Stimulated activated CD4-positive, alpha-beta T cell treated with anti-CD3 and anti-CD28 coated beads, Interleukin-1b, Interleukin-23, amount 100 ng/mL, for 4 hours (primary cell): Measurements from ENCODE around the gene XYLT2.

ENCODE experiments used
- DNase-seq, 2 donors: peaks; one replicate each; pipeline ENCODE4 v3.0.0-alpha.2; 2020; ENCODE audit warnings: low read depth in 2 of 2

XYLT2 gene

DNA sequence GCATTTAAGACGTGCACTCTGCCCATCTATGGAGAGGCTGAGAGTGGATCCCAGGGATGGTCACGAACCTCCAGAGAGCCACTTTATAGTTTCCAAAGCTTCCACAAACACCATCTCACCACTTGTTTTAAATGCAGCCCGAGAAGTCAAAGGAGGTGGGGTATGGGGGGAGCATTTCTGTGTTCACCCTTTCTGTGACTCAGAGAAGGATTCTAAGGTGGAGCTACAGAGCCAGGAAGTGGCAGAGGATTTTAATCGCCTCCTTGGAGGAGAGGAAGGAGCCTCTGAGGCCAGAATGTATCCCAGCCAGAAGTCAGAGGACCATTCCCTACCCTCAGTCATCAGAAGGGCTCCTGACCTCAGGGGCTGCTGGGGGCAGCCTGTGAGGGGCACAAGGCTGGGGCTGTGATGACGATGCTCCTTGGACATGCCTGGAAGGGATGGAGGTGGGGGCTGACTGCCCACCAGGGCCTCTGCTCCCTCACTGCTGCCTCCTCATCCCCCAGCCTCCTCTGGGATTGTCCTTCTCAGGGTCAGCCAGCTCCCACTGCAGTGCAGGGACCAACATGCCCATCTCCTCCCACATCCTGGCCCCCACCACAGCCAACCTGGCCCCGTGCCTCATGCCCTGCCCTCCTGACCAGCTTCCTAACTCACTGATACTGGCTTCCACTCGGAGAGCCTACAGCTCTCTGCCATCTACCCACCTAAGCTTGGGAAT, 2.8 kb downstream of the XYLT2 start:
- no peak for DNase-seq

DNA sequence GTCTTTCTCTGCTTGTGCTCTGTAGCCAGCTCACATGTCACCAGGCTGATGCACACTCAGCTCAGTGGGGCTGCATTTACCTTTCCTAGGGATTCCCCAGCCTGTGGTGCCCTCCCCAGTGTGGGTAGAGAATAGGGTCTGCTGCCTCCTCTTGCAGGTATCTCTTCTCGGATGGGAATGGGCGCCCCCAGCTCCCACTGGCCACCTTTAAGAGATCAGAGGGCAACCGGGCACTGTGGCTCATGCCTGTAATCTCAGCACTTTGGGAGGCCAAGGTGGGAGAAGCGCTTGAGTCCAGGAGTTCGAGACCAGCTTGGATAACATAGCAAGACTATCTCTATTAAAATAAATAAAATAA, 3.3 kb downstream of the XYLT2 start:
- no peak for DNase-seq

DNA sequence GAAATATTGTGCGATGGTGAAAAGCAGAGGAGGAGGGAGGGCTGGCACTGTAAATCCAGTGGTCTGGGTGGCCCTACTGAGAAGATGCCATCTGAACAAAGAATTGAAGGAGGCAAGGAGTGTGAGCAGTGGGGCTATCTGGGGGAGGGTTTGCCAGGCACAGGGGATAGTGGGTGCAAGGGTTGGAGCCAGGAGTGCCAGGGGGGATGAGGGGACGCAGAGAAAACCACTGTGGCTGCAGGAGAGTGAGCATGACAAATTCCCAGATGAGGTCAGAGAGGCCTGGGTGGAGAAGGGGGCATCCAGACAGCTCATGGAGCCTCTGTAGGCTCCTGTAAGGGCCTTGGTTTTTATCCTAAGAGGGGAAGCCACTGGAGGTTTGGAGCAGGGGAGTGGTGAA, 4.8 kb downstream of the XYLT2 start:
- no peak for DNase-seq

DNA sequence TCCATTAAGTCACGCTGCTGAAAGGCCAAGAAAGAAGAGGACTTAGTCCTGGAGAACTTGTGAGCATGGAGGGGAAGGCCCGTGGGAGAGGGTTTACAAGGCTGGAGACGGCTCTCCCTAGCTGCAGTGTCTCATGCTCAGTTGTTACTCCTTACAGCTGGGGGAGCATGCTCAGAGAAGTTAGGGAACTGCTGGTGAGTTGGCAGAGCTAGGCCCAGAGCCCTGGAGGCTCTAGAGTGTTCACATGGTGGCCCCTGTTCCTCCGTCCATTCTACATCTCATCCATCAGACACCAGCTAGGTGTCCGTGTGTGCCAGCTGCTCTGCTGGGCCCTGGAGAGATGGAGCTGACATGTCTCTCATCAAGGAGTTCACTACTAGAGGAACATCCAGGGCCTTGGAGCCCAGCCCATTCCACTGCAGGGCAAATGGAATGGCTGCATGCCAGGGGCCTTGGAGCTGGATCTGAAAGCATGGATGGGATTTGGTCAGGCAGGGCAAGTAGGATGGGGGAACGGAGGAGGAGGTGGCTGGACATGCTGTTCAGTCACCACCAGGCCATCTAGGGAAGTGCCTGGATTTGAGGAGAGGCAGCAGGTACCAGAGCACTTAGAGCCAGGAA, 6.3 kb downstream of the XYLT2 start:
- DNase-seq = no peak

DNA sequence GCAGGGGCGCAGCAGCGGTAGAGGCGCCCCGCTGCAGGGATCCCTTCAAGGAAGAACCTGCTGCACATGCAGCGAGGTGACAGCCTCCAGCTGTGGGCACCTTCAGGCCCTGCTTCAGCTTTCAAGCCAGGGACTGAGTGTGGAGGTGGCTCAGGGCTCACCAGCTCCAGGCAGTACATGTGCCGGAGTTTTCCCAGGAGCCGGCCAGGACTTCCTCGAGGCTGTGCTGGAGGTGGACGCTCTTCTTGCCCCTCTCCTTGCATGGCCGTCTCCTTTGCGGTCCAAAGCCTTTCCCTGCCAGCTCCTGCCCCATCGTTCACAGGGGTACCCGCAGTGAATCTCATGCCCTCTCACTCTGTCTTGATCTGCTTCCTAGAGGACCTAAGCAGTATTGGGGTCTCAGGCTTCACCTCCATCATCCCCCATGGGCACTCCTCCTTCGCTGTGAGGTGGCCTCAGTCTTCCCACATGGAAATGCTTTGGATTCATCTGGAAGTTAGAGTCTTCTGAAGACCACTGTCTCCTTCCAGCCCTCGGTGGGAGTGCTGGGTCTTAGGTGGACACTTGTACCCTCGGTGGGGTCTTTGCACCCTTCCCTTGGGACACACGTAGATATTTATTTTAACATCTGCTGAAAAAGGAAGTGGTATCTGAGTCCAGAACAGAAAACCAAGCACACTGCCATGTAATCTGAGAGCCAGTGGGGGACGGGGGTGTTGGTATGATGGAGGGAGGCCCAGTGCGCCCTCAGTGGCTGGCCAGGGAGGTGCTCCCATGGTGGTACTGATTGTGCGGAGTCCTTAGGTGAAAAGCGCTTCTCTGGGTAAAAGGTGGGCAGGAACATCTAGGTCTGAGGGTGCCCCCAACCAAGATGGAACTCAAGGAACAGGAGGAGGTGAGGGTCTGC, 7.0 kb downstream of the XYLT2 start:
- no peak for DNase-seq

DNA sequence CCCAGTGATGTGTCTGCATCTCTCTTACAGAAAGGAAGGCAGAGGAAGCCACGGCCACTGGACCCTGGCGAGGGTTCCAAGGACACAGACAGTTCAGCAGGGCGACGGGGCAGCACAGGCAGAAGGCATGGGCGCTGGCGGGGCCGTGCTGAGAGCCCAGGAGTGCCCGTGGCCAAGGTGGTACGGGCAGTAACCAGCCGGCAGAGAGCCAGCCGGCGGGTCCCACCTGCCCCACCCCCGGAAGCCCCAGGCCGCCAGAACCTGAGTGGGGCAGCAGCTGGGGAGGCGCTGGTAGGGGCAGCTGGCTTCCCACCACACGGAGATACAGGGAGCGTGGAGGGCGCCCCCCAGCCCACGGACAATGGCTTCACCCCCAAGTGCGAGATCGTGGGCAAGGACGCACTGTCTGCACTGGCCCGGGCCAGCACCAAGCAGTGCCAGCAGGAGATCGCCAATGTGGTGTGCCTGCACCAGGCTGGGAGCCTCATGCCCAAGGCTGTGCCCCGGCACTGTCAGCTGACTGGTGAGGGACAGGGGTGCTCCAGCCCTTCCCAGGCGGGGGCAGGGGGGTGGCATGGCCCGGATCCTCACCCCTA, 7.8 kb downstream of the XYLT2 start:
- no peak for DNase-seq

DNA sequence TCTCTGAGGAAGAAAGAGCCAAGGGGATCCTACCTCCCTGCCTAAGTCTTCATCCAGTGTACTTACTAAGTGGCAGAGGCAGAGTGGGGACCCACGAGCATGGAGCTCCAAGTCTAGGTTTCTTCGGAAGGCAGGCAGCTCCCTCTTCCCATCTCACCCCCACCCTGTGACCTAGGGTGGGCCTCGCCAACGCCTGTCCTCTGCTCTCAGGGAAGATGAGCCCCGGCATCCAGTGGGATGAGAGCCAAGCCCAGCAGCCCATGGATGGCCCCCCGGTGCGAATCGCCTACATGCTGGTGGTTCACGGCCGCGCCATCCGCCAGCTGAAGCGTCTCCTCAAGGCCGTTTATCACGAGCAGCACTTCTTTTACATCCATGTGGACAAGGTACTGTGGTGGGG, 8.3 kb downstream of the XYLT2 start:
- DNase-seq = no peak

DNA sequence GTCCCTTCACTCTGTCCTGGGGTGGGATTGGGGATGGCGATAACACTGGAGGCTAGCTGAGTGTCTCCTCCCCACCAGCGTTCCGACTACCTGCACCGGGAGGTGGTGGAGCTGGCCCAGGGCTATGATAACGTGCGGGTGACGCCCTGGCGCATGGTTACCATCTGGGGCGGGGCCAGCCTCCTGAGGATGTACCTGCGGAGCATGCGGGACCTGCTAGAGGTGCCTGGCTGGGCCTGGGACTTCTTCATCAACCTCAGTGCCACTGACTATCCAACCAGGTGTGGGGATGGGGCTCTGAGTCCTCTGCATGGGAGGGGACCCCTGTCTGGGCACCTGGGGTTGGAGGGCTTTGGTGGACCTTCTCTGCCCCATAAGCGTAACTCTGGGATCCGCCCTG, 8.8 kb downstream of the XYLT2 start:
- DNase-seq = no peak

DNA sequence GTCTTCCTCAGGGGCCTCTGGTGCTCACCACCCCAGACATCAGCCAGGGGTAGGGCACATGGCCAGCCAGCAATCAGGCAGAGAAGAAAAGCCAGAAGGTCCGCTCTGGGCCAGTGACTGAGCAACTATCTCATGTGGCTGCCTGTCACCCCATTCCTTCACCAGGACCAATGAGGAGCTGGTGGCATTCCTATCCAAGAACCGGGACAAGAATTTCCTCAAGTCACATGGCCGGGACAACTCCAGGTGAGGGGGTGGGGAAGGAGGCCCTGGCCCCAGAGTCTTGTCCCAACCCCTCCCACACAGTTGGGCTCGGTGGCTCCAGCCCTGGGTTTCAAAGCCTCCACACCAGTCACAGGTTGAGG, 9.4 kb downstream of the XYLT2 start:
- no peak for DNase-seq

DNA sequence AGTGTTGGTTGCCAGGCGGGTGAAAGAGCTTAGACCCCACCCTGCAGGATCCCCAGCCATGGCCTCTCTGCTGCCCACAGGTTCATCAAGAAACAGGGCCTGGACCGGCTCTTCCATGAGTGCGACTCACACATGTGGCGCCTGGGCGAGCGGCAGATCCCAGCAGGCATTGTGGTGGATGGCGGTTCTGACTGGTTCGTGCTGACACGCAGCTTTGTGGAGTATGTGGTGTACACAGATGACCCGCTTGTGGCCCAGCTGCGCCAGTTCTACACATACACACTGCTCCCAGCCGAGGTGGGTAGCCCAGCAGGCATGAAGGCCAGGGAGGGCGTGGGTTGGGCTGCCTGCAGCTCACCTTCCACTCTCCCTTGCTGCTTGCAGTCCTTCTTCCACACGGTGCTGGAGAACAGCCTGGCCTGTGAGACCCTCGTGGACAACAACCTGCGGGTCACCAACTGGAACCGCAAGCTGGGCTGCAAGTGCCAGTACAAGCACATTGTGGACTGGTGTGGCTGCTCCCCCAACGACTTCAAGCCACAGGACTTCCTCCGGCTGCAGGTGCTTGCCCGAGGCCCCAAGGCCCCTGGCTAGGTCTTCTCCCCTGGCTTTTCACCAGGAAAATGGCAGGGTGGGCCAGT, 9.9 kb downstream of the XYLT2 start:
- DNase-seq = no peak

DNA sequence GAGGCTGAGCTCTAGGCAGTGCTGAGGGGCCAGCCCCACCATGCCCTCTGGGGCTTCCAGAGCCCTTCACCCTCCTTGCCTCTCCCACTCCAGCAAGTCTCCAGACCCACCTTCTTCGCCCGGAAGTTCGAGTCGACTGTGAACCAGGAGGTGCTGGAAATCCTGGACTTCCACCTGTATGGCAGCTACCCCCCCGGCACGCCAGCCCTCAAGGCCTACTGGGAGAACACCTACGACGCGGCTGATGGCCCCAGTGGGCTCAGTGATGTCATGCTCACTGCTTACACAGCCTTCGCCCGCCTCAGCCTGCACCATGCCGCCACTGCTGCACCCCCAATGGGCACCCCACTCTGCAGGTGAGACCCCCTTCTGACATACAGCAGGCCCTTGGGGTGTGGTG, 10.5 kb downstream of the XYLT2 start:
- DNase-seq = no peak

DNA sequence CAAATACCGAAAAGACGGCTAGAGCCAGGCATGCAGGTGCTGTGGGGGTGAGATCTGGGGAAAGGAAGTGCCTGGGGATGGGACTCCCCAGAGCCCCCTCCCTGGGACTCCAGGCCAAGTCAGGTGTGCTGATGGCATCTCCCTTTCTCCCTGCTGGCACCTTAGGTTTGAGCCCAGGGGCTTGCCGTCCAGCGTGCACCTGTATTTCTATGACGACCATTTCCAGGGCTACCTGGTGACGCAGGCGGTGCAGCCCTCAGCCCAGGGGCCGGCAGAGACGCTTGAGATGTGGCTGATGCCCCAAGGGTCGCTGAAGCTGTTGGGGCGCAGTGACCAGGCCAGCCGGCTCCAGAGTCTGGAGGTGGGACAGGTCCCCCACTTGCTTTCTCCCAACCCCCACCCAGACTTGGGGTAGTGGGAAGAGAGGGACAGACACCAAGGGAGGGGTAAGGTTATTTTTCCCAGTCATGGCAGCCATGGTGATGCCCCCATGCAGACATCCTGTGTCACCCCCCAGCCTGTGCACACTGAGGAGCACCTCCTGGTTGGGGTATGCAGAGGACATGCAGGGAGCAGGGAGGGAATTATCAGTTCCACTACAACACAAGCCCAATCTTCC, 11.1 kb downstream of the XYLT2 start:
- no peak for DNase-seq

DNA sequence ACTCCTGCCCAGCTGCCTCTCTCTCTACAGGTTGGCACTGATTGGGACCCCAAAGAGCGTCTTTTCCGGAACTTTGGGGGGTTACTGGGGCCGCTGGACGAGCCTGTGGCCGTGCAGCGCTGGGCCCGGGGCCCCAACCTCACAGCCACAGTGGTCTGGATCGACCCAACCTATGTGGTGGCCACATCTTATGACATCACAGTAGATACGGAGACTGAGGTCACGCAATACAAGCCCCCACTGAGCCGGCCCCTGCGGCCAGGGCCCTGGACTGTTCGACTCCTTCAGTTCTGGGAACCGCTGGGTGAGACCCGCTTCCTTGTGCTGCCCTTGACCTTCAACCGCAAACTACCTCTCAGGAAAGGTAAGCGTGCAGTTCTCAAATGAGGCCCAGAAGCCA, 12.3 kb downstream of the XYLT2 start:
- DNase-seq = no peak

DNA sequence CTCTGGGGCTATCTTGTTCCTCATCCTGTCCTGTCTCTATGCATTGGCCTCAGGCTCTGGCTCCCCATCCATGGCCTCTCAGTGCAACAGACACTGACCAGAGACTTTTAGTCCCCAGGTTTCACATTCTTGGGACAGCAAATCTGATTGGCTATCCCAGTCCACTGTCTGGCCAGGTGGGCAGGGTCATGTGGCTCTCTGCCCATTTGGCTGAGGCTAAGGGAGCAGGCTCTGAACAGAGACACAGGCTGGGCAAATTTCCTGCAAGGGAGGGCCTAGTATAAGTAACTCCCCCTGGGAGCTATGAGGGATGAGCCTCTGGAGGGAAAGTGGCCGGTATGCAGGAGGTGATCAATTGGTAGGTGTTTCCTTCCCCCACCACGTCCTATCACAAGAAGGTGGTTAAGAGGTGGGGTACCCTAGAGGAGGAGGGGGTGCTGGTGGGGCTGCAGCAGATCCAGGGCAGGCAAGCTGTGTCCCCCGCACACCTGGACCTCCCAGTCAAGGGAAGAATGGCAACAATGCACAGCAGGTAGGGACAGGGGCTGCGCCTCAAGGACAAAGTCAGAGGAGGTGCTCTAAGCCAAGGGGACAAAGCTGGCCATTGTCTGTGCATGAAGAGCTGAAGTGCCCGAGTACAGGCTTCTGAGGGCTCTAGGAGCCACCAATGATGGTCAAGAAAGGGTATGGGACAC, 13.2 kb downstream of the XYLT2 start:
- no peak for DNase-seq

DNA sequence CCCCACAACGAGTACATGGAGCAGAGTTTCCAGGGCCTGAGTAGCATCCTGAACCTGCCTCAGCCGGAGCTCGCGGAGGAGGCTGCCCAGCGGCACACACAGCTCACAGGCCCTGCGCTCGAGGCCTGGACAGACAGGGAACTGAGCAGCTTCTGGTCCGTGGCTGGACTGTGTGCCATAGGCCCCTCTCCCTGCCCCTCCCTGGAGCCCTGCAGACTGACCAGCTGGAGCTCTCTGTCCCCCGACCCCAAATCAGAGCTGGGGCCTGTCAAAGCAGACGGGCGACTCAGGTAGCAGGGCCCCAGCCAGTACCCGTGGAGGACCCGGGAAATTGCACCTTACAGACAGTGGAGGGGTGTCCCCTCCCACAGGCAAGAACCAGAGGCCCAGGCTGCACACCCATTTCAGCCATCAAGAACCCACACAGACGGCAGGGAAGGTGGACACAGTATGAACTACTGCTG, 14.1 kb downstream of the XYLT2 start:
- DNase-seq = no peak

DNA sequence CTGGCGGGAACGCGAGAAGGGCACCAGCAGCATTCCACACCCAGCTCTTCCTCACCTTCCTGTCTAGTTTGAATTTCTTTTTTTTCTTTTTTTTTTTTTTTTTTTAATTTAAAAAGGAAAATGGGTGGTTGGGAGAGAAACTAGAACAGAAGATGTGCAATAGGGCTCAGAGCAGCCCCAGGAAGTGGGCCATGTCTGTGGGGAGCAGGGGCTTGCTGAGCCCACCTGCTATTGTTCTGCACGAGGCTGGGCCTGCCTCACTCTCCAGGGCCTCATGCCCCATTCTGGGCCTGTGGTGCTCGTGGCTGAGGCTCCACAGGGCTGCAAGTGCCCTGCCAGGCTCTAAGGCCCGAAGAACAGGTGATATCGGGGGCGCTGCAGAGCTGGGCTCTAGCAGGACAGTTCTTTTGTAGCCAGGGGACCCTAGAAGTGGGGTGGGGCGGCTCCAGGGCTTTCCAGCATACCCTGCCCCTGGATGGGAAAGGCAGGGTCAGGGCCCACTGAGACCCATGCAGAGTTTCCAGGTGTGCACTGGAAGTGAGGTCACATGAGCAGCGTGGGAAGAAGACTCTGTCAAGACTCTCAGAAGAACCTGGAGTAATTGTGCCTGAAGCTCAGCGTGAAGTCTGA, 14.7 kb downstream of the XYLT2 start:
- no peak for DNase-seq

DNA sequence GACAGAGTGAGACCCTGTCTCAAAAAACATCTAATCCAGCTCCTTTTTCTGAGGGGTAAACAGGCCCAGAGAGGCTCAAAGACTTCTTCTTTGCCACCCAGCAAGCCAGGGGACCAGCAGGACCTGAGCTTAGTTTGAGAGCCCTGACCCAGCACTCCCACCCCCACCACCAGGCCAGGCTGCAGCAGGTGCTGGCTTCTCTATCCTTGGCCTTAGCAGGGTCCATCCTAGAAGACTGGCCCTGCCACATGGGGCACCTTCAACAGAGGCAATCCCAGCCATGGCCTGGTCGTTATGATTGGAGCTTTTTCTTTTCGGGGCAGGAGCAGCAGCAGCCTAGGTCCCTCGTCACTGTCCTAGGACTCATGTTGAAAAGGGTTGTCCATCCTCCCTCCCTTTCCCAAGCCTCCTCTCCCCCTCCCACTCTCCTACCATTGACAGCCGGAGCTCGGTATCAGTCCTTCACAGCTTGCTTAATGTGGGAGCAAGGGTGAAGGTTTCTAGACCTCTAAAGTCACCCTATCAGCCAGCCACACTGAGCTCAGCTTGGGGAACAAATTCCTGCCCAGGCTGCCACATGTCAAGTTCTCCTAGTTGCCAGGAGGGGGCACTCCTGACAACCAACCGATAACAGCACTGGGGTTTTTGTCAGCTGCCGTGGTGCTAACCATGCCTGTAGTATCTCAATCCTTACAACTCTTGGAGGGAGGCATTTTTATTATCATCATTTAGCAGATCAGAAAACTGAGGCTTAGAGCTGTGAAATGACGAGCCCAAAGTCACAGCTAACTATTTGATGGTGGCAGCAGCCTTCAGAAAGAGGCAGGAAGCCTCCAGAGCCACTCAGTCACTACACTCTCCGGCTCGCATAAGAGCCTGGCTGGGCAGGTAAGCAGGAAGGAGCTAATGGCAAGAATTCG, 15.9 kb downstream of the XYLT2 start:
- peak; percentile 35 to 39 for DNase-seq

DNA sequence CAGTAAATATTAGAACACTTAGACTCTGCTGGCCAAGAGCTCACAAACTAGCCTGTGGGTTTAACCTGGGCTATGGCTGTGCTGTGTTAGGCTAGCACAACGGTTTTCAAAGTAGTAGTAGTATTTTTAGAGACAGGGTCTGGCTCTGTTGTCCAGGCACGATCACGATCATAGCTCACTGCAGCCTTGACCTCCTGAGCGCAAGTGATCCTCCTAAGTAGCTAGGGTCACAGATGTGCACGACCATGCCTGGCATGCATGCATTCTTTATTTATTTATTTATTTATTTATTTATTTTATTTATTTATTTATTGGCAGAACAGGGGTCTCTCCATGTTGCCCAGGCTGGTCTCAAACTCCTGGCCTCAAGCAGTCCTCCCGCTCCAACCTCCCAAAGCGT, 16.7 kb downstream of the XYLT2 start:
- no peak for DNase-seq
